ENCODE data around the gene PRSS33.

Gene PRSS33

DNA sequence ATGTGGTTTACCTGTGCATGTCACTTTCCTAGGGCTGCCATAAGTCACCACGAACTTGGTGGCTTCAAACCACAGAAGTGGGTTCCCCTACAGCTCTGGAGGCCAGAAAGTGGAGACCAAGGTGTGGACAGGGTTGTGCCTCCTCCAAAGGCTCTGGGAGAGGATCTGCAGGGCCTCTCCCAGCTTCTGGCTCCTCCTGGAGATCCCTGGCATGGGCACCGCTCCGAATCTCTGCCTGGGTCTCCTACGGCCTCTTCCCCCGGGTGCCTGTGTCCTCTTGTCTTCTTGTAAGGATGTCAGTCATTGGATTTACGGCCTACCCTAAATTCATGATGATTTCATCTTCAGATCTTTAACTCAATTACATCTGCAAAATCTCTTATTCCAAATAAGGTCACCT is 37.4 kb downstream of the PRSS33 start:
- DNase-seq (ENCODE audit: low read depth), result no peak
- TF ChIP-seq, protein P1, sequence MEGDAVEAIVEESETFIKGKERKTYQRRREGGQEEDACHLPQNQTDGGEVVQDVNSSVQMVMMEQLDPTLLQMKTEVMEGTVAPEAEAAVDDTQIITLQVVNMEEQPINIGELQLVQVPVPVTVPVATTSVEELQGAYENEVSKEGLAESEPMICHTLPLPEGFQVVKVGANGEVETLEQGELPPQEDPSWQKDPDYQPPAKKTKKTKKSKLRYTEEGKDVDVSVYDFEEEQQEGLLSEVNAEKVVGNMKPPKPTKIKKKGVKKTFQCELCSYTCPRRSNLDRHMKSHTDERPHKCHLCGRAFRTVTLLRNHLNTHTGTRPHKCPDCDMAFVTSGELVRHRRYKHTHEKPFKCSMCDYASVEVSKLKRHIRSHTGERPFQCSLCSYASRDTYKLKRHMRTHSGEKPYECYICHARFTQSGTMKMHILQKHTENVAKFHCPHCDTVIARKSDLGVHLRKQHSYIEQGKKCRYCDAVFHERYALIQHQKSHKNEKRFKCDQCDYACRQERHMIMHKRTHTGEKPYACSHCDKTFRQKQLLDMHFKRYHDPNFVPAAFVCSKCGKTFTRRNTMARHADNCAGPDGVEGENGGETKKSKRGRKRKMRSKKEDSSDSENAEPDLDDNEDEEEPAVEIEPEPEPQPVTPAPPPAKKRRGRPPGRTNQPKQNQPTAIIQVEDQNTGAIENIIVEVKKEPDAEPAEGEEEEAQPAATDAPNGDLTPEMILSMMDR (IDR thresholded peaks at IDR 0.05; ENCODE audit: control insufficient read depth, insufficient read depth, low read depth, low read length, missing control alignments), result no peak
- no peak overlapping the region for H3K4me3 ChIP-seq (ENCODE audit: control insufficient read depth, low read depth, low read length)

DNA sequence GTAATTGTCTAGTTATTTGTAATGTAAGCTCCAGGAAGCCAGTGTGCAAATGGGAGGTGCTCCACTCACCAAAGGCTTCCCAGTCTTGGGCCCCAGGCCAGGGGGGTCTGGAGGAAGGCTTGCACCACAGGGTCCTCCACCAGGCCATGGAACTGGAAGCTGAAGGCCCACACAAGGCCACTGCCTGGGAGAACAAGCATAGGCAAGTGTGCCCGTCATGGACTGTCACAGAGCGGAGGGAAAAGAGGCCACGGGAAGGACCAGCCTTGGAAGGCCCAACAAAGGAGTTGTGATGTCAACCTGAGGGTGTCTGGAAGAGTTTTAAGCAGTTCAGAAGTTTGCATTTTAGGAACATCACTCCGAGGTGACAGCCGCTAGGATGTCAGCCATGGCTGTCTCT is 37.9 kb downstream of the PRSS33 start:
- DNase-seq (ENCODE audit: low read depth), result no peak
- no peak overlapping the region for H3K4me3 ChIP-seq (ENCODE audit: control insufficient read depth, low read depth, low read length)
- TF ChIP-seq, protein P1 (IDR thresholded peaks at IDR 0.05; ENCODE audit: control insufficient read depth, insufficient read depth, low read depth, low read length, missing control alignments), result no peak

DNA sequence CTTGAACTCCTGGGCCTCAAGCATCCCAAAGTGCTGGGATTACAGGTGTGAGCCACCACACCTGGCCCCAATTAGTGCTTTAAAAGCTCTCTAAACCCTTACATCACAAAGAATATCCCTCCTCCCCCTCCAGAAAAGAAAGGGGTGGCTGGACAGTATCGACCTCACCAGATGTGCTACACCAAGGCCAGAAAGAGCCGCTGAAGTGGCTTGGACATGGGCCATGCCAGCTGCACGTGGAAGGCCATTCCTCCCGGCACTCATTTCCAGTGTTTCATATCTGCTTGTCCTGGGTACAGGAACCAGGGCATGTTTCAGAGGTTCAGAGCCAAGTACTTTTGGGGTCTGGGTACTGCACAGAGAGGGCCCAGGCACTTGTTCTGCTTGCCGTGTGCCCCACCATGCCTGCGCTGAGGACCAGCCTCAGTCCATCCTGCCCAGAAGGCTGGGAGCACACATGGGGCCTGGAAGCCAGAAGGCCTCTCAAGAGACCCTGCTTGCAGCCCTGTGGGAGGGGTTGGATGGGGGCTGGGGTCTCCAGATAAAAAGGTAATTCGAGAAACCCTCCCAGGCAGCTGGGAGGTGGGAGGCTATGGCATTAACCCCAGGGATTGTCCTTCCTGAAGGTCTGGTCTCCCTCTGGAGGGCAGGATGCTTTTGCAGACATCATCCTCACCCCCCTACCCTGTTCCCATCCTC is 38.5 kb downstream of the PRSS33 start:
- no peak overlapping the region for H3K4me3 ChIP-seq (ENCODE audit: control insufficient read depth, low read depth, low read length)
- TF ChIP-seq, protein P1 (IDR thresholded peaks at IDR 0.05; ENCODE audit: control insufficient read depth, insufficient read depth, low read depth, low read length, missing control alignments), result no peak
- DNase-seq (ENCODE audit: low read depth), result no peak

- no peak overlapping the region for H3K4me3 ChIP-seq (ENCODE audit: control insufficient read depth, low read depth, low read length)
- DNase-seq (ENCODE audit: low read depth), result no peak
- TF ChIP-seq, protein P1 (IDR thresholded peaks at IDR 0.05; ENCODE audit: control insufficient read depth, insufficient read depth, low read depth, low read length, missing control alignments), result no peak
Measured at GRCh38 chr16:2745961-2746360, 41.4 kb downstream of the PRSS33 start.

- TF ChIP-seq, protein P1 (IDR thresholded peaks at IDR 0.05; ENCODE audit: control insufficient read depth, insufficient read depth, low read depth, low read length, missing control alignments), result no peak
- H3K4me3 ChIP-seq (ENCODE audit: control insufficient read depth, low read depth, low read length), result no peak overlapping the region
- DNase-seq (ENCODE audit: low read depth), result no peak
Measured at GRCh38 chr16:2745116-2745890, 42.1 kb downstream of the PRSS33 start.

DNA sequence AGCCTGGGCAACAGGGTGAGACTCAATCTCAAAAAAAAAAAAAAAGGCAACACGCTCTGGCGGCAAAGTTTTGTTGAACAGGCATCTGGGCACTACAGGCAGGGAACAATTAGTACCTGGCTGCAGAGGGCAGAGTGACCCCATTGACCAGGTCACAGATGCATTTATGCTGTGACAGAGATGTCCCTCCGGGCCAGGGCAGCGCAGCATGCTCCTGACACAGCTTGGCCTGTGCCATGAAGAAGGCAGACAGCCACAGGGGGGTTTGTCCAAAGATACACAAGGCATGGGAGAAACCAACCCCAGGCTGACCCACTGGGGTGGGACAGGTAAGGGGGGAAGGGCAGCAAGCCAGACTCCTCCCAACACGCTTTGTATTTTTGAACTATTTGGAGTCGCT is 42.6 kb downstream of the PRSS33 start:
- H3K4me3 ChIP-seq (ENCODE audit: control insufficient read depth, low read depth, low read length), result no peak overlapping the region
- TF ChIP-seq, protein P1 (IDR thresholded peaks at IDR 0.05; ENCODE audit: control insufficient read depth, insufficient read depth, low read depth, low read length, missing control alignments), result no peak
- no peak for DNase-seq (ENCODE audit: low read depth)

Data from AG09309 (cell line).